GM12878 (cell line): ENCODE data around the gene B3GALT4. TPM values are rescaled to one million over a fixed set of nuclear protein-coding genes. Genes with fewer than 3 reads are reported as not detected.
A peak's percentile ranks its signal among the peaks of the same experiment; 100 is the strongest.

ENCODE experiments used
- ATF7 ChIP-seq: fragments of 450-650 bp; IDR thresholded peaks from 2 replicates; pipeline ENCODE4 v1.6.1; 2016; ENCODE audit warnings: low read depth, mild to moderate bottlenecking
- CBX3 ChIP-seq: fragments of 200-600 bp; sonication (generic); IDR thresholded peaks from 2 replicates; pipeline ENCODE4 v1.6.1; 2016; ENCODE audit warnings: low read depth, borderline replicate concordance
- HCFC1 ChIP-seq: fragments of 150-350 bp; IDR thresholded peaks from 2 replicates; pipeline ENCODE4 v1.6.1; 2014; ENCODE audit warnings: low read length
- HDAC6 ChIP-seq: fragments of 200-600 bp; sonication (generic); IDR thresholded peaks from one replicate; pipeline ENCODE4 v1.8.0; 2017; ENCODE audit warnings: antibody characterized with exemption; ENCODE audit not compliant: unreplicated experiment
- HSF1 ChIP-seq: fragments of 150-350 bp; IDR thresholded peaks from 2 replicates; pipeline ENCODE4 v1.6.1; 2014; ENCODE audit warnings: mild to moderate bottlenecking, low read depth, low read length
- IKZF2 ChIP-seq, 2 experiments: fragments of 450-650 bp; IDR thresholded peaks; 2 replicates each; pipeline ENCODE4 v1.6.1; 2017; ENCODE audit warnings: mild to moderate bottlenecking in 2 of 2, moderate library complexity in 2 of 2
- LARP7 ChIP-seq: fragments of 450-650 bp; IDR thresholded peaks from 2 replicates; pipeline ENCODE4 v1.6.1; 2017; ENCODE audit warnings: mild to moderate bottlenecking
- POLR2A ChIP-seq: IDR thresholded peaks from 2 replicates; pipeline ENCODE4 v1.6.1; 2011; ENCODE audit warnings: low read depth, mild to moderate bottlenecking, low read length
- STAT3 ChIP-seq: IDR thresholded peaks from 2 replicates; pipeline ENCODE4 v1.6.1; 2011; ENCODE audit warnings: low read depth, low read length, improper control_type of control experiment
- ZBTB11 ChIP-seq: fragments of 450-650 bp; formaldehyde crosslinking; IDR thresholded peaks from 2 replicates; pipeline ENCODE4 v1.5.0; 2022; ENCODE audit warnings: mild to moderate bottlenecking, missing genetic modification characterization
- polyA plus RNA-seq, 11 experiments: library from polyadenylated mRNA; depleted of rRNA in 4 of 11; unstranded in 6 of 11; stranded (reverse) in 5 of 11; fragments of >200 nt; fragmentation: Nextera tagmentation in 4 of 11; fragmentation: Illumina TruSeq in 1 of 11; extraction: Ambion mirVana in 4 of 11; extraction: Trizol in 1 of 11; gene quantifications; 1 replicate in 1 of 11; 2 replicates in 10 of 11; pipeline versions ENCODE4 v1.2.1 to v1.2.3, GENCODE V29; 2011 to 2016; ENCODE audit warnings: inconsistent platforms in 2 of 11, missing spikeins in 2 of 11, low read depth in 1 of 11
- total RNA-seq, 4 experiments: library from RNA; depleted of rRNA in 3 of 4; stranded (reverse); fragments of >200 nt in 3 of 4; fragmentation: Illumina TruSeq in 1 of 4; extraction: Trizol in 1 of 4; gene quantifications; 2 replicates each; pipeline versions ENCODE4 v1.2.1 to v1.2.3, GENCODE V29; 2013 to 2021

Gene B3GALT4
- total and polyA plus RNA-seq, 10 of the 15 experiments (the other 5 are each of a cell fraction or from before 2014, with no cell fraction given), result 0.27 to 8.2 (median 2.6) TPM

DNA sequence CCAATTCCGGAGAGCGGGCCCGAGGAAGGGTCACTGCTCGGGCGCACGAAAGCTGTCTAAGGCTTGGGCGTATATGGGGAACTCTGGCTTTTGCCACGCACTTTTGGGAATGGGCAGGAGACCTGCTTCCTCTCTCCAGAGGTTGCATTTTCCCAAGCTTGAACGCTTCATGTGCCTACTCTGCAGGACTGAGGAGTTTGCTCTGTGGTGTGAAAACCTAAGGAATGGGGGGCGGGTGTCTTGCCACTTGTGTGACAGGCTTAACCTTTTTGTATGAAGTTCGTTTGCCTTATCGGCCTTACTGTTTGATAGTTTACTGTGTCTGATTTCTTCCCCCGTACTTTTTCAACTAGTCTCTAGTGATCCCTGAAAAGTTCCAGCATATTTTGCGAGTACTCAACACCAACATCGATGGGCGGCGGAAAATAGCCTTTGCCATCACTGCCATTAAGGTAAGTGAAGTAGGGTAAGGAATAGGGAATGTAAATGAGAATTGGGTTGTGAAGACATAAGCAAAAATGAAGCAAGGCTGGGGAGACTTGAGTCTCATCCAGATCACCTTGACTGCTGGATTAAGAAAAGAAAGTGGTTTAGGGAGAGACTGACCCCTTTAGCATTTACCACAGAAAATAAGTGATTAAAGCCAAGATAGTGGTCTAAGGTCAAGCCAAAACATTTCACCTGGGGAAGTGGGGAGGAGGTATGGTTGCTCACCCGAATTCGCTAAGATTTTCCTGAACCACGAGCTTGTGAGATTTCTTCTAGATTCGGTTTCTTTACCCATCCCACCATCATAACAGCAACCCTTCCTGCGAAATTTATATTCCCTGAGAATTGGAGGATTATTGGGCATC, 4.4 kb upstream of the B3GALT4 start (continued):
- TF ChIP-seq LARP7 (peak; percentile 51; the same call in 1 of the 2 replicates), IKZF2 (IDR thresholded peaks at IDR 0.05) (no peak; a peak in 1 of 4 replicates), STAT3 (no peak), HDAC6 (no peak), HSF1 (no peak), CBX3 (no peak), ZBTB11 (CRISPR knock-in tag) (no peak), HCFC1 (no peak), ATF7 (no peak), POLR2A (peak; percentile 11; the same call in 1 of the 2 replicates)
- TF ChIP-seq, all 136 proteins: peak for 9
